HL-60 (cell line): Measurements from ENCODE around the gene TNK2.

Source experiments
- CTCF ChIP-seq: IDR thresholded peaks from one replicate; pipeline ENCODE4 v1.5.1; 2011; ENCODE audit warnings: low read length, control low read depth, inconsistent platforms; ENCODE audit not compliant: insufficient read depth
- GABPA ChIP-seq: IDR thresholded peaks from 2 replicates; pipeline ENCODE4 v1.6.1; 2012; ENCODE audit warnings: low read depth
- POLR2AphosphoS5 ChIP-seq: IDR thresholded peaks from 2 replicates; pipeline ENCODE4 v1.6.1; 2012; ENCODE audit warnings: low read depth
- REST ChIP-seq: IDR thresholded peaks from 2 replicates; pipeline ENCODE4 v1.6.1; 2012; ENCODE audit warnings: low read depth; ENCODE audit not compliant: insufficient replicate concordance

GRCh38 chr3:195893916-195894465 lies 14.4 kb downstream of the TNK2 start:
- TF ChIP-seq CTCF (no peak), REST (no peak), GABPA (no peak), POLR2AphosphoS5 (no peak)
